HG02642 (cell line): ENCODE measurements around the gene KCNJ4.
"Not testable (repeated sequence)": the region's sequence is repeated elsewhere in the genome, so short reads cannot be mapped to it uniquely, and the experiment has no call there.

ENCODE experiments used
- ATAC-seq: cut with Tn5 transposase; IDR thresholded peaks from one replicate; pipeline ENCODE4 v1.9.1; 2021; ENCODE audit warnings: mild to moderate bottlenecking; ENCODE audit not compliant: unreplicated experiment, poor library complexity

KCNJ4 gene

DNA sequence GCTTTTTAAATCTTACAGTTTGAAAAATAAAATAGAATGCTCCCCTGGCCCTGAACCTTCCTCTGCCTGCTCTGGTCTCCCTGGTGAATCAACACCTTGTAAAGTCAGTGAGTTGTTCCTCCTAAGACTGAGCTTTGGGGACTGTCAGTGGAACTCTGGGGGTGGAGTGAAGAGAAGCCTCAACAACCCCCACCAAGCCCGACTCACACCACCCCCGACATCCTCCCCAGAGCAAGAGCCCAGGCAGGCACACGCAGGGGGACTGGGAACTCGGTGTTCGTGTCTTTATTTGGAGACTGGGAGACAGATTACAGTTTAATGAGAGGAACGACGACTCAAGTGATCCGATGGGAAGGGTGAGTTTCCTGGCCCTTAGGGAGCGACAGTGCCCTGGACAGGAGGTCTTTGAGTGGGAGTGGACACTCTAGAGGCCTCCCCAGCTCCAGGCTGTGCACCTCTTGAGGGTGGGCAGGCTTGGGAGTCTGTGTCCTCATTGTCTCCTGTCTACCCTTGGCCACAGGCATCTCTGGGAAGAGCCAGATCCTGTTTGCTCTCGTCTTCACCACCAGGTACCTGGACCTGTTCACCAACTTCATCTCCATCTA, 19.1 kb upstream of the KCNJ4 start:
- no peak for ATAC-seq

GRCh38 chr22:38471237-38471636, 16.2 kb upstream of the KCNJ4 start:
- no peak for ATAC-seq

GRCh38 chr22:38470179-38470578, 15.2 kb upstream of the KCNJ4 start:
- not testable (repeated sequence) for ATAC-seq

- ATAC-seq: no peak
These were observed 14.3 kb upstream of the KCNJ4 start for GRCh38 chr22:38469306-38469781.

- ATAC-seq: no peak
These were observed 13.7 kb upstream of the KCNJ4 start for GRCh38 chr22:38468443-38469305.

DNA sequence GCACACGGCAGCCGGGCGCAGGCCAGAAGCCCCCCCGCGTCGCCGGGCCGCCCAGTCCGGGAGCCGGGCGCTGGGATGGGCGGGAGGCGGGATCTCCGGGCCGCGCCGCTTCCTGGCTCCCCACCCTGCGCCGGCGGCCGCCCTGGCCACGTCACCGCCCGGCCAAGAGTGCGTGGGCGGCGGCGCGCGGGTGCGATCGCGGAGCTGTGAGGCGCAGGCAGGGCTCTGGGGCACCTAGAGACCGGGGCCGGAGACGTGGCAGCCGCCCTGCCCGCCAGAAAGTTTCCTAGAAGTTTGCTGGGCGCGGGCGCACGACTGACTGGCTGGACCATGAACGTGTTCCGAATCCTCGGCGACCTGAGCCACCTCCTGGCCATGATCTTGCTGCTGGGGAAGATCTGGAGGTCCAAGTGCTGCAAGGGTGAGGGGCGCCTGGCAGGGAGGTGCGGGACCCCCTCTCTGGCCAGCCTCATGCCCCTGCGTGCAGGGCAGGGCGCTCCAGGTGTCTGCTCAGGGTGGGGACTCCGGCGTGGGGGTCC, 13.0 kb upstream of the KCNJ4 start, which contains the start of gene KDELR3:
KDELR3 (plus strand) TSS at position 193 of the 539 bp plus-strand sequence; CDS start at position 331, 138 bp downstream.
- ATAC-seq: no peak

GRCh38 chr22:38467438-38467903, 12.5 kb upstream of the KCNJ4 start:
- no peak for ATAC-seq

GRCh38 chr22:38465673-38466490, 10.9 kb upstream of the KCNJ4 start:
- no peak for ATAC-seq

- no peak for ATAC-seq
These were observed 10.1 kb upstream of the KCNJ4 start for GRCh38 chr22:38464992-38465672.

DNA sequence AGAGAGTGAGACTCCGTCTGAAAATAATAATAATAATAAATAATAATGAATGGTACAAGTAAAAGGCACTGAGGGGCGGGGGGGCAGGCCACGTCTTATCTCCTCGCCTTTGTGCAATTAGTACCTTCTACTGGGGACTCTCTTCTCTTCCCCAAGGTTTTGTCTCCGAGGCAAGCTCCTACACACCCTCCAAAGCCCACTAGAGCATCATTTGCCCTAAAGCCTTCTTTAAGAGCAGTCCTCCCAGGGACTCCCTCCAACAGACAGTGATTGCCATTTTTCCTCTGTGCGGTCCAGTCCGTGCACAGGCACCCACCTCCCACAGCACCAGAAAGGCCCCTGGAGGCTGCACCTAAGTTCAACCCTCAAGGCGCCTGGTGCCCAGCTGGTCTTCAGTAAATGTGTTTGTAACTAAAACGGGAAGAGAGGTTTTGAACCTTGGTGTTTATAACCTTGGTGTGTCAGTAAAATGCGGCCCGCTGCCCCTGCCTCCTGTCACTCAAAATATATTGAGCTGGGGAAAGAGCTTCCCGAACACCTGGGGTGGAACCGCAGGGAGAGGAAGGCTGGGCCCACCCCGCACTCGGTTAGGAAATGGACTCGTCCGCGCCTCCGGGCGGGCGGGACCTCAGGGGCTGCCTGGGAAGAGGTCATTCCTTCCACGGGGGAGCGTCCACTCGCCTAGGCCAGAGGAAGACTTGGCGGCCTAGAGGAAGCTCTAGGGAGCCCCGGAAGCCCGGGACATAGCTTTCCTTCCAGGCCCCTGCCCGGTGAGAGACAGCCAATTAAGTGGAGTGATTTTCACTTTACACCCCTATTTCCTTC, 8.2 kb upstream of the KCNJ4 start:
- no peak for ATAC-seq

- ATAC-seq: no peak
These were observed 6.5 kb upstream of the KCNJ4 start for GRCh38 chr22:38461414-38462081.

DNA sequence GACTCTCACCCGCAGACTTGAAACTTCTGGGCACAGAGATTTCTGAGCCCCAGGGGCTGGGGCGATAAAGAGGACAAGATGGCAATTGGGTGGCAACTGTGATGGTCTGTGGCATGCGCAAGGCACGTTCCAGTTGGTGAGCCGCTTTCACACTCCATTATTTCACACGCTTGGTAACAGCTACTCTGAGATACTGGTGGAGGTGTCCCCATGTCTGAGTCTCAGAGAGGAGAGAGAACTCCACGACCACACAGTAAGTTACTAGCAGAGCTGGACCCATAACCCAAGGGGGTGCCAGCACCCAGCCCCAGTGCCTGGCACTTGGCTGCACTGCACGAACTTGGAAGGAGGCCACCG, 6.0 kb upstream of the KCNJ4 start:
- ATAC-seq: no peak

DNA sequence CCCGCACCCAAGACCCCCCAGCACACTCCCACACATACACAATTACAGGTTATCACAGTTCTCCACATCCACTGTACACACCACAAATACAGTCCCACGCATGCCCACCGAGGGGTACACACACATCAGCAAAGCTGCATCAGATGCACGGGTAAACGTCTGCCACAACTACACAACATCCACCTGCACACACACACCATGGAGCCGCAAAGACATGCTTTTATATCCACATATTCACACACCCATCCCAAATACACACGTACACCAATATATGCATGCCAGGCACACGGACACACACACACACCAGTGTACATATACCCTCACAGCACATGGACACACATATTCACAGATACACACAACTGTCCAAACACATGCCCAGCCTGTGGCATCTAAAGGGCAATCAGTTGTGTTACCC, 5.4 kb upstream of the KCNJ4 start:
- ATAC-seq: no peak

DNA sequence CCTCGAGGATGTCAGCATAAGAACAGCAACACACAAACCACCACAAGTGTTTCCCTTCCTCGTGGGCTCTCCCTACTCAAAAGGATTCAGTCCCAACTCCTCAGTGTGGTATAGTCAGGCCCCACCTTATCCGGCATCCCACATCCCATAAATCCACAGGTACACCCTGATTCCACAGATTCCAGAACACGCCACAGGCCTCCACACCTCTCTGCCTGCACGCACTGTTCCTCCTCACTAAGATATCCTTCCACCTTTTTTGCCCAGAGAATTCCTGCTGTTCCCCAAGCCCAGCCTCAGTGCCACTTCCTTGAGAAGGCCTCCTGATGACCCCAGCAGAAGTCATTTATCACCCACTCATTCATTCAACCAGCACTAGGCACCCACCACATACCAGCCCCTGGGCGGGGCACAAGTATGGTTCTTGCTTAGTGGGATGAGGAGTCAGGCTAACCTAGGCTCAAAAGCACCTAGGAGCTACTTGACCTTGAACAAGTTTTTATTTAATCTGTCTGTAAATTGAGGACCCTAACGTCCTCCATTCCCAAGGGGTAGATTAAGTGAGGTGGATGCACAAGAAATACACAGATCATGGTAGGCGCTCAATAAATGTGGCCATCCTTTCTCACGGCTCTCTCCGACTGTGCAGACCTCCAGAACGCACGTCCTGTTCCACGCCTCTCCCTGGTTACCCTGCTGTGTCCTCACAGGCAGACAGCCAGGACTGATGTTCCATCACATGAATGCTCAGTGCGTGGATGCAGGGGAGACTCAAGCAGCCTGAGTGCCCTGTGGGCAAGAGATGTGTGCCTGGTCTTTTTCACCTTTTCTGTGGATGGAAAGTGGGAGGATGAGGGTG, 2.1 kb upstream of the KCNJ4 start:
- no peak for ATAC-seq

GRCh38 chr22:38456272-38456835, 1.4 kb upstream of the KCNJ4 start:
- ATAC-seq: no peak

GRCh38 chr22:38455530-38456271, 702 bp upstream of the KCNJ4 start:
- ATAC-seq: no peak
